NCI-H2196 treated with DMSO at 0.1 percent for 48 hours (cell line): Measurements from ENCODE around the gene LAD1.

Experiments
- DNase-seq: peaks from one replicate; lab custom pipeline; 2025; ENCODE audit not compliant: unreplicated experiment; lab: John Stamatoyannopoulos, UW

LAD1 gene

GRCh38 chr1:201365251-201365650 is 33.9 kb downstream of the LAD1 start:
- no peak for DNase-seq

- no peak for DNase-seq
Observed at GRCh38 chr1:201364808-201365105, 34.4 kb downstream of the LAD1 start.

DNA sequence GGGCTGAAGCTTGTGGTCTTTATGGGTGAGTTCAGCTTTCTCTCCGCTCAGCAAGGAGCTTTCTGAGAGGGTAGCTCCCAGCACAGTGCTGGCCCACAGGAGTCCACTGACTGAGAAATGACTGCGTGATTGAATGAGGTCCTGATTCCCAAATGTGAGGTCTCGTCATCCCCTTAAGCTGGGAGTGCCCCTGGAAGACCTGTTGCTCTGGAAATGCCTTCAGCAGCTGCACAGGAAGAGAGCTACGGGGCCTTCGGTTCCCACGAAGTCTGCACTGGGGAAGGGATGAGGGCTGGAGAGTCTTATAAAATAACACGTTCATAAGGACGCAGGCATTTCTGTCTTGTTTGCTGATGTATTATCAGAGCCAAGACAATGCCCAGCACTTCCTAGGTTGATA is 35.7 kb downstream of the LAD1 start:
- DNase-seq, result no peak

GRCh38 chr1:201362906-201363305 is 36.2 kb downstream of the LAD1 start:
- DNase-seq, result no peak

DNA sequence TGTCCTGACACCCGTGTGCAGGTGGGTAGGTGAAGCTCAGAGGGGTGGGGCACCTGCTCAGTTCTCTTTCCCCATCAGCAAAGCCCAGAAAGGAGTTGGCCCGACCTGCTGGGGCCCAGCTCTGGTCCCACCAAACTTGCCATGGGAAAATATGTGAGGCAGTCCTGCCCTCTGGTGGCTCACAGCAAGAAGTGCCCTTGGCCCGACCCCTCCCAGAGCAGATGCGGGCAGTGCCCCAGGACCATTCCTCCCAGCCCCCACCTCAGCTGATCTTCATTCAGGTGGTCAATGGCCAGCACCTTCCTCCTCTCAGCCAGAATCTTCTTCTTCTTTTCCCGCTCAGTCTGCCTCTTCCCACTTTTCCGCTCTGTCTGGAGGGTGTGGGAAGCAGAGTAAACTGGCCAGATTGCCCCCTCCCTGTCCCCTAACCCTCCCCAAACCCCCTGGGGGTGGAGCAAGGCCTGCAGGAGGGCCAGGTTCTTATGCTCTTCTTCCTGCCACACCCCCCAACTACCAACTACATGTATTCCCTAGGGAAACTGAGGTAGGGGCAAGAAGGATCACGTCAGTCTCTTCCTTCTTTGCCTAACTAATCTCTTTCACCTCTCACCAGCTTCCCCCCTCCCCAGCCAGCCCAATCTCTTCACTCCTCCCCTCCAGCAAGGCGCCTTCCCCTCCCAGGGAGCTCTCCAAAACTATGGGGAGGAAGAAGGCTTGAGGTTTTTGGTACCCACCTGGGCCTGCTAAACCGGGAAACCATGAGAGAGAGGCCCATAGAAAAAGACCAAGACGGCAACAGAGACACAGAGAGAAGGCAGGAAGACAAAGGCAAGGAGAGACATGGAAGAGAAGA is 37.2 kb downstream of the LAD1 start:
- peak; percentile 21 for DNase-seq

DNA sequence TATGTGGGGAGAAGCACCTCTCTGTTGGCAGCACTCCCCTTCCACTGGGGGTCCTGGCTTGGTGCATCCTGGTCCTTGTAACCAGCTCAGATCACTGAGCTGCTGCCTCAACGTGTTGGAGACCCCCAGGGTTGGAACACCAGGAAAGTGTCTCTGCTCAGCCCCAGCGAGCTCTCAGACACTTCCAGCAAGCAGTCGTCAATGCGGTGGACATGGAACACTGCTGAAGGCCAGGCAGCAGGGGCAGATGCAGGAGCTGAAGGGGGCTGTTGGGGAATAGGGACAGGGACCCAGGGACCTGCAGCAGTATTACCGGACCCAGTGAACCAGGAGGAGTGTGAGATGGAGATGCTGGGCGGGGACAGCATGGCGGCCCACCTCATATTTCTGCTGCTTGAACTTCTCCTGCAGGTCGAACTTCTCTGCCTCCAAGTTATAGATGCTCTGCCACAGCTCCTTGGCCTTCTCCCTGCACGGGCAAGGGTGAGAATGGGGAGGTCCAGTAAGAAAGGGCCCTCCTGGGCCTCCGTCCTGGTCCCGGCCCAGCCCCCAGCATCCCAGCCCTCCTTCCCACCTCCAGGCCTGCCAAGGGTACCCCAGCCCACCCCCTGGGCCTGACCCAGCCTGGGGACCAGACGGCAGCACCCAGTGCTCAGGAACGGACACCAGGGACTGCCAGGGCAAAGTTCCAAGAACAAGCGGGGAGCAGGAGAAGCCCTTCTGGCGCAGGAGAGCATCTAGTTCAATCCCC is 38.0 kb downstream of the LAD1 start:
- DNase-seq, result no peak

DNA sequence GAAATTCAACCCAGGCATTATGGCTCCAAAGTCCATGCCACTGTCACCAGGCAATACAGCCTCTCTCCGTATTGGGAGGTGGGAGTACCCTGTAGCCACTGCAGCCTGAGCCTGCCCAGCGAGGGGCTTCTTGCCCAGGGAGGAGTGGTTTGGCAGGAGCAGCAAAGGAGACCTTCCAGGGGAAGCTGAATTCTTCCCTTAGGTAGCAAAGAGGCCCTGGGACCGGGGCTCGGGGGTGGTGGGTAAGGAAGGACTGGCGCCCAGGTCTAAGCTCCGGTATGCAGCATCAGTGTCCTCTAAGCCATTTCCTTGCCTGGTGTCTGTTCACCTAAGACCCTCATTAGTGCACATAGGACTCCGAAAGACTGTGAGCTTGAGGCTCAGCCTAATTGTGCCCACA is 38.6 kb downstream of the LAD1 start:
- no peak for DNase-seq

DNA sequence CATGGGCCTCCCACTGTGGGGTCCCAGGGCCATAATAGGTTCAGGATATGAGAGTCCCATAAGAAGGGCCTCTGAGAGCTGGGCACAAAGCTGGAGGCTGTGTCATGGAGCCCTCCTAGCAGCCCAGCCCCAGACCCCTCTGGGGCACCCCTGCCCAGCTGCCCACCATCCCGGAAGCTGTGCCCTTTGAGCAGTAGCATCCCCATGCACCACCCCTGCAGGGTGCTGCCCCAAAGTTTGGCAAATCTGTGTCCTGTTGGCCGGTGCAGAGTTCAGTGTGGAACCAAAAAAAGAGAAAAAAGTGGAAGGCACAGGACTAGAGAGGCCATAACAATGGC is 39.3 kb downstream of the LAD1 start:
- DNase-seq, result no peak

- DNase-seq, result no peak
Observed at GRCh38 chr1:201359031-201359872, 39.9 kb downstream of the LAD1 start.

DNA sequence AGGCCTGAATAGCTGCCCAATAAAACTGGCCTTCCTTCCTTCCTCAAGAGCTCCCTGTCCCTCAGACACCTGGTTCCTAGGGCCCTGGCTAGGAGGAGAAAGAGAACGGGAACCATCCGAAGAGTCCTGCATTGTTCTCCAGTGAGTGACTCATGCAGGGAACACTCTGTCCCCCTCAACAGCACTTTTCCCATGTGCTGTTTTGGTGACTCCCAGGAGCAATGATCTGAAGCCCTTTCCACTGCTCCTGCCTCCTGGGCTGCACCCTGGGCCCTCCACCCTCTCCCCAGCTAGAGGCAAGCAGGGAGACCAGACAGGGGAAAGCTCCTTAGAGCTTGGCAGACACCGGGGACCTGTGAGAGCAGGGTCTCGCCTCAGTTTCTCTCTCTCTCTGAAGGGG is 40.5 kb downstream of the LAD1 start:
- DNase-seq, result no peak

- no peak for DNase-seq
Observed at GRCh38 chr1:201357636-201358348, 41.3 kb downstream of the LAD1 start.

DNA sequence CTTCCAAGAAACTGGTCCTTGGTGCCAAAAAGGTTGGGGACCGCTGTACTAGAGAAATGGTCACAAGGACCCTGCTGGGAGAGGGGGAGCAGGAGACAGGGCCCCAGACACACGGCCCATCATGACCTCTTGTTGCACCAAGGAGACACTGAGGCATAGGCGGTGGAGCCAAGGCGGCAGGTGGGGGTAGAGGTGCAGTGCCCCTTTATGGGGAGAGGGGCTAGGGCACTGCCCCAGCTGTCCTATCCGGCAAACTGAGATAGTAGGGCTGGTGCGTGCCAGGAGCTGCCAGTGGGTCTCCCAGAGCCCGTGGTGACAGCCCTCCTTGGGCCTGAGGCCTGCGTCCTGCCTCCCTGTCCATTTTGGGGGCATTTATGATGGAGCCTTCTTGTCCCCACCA is 41.9 kb downstream of the LAD1 start:
- no peak for DNase-seq

- DNase-seq, result no peak
Observed at GRCh38 chr1:201356701-201357100, 42.4 kb downstream of the LAD1 start.

DNA sequence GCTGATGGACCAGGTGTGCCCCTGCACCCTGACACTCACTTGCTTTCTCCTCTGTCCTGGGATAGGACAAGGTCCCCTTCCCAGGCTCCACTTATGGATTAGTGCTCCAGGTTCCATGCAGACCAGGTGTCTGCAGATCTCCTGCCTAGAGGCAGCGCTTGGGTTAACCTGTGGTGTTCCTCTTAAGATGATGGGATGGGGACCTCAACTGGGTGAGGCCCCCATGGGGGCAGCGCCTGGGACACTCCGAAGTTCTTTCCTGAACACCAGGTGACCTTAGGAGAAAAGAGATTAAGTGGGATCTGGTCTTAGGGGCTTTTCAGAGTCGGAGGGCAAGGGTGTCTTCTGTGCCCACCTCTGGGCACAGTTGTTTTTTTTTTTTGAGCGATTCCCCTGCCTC is 42.9 kb downstream of the LAD1 start:
- DNase-seq, result no peak

- DNase-seq, result no peak
Observed at GRCh38 chr1:201355471-201355870, 43.7 kb downstream of the LAD1 start.

DNA sequence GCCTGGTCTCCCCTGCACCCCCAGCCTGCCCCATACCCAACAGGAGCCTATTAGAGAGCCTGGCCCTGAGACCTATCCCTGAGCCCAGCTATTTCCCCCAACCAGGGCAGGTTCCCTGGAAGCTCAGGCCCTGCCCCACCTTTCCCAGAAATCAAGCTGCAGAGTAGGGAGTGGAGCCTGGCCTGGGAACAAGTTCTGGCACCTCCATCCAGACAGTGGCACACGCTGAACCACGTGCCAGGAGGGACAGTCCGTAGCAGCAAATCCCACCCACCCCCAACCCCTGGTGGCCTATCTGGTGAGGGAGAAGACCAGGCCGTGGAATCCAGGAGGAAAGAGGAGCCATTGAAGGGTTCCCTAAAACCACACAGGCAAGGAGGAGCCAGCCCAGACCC is 44.2 kb downstream of the LAD1 start:
- DNase-seq, result no peak

DNA sequence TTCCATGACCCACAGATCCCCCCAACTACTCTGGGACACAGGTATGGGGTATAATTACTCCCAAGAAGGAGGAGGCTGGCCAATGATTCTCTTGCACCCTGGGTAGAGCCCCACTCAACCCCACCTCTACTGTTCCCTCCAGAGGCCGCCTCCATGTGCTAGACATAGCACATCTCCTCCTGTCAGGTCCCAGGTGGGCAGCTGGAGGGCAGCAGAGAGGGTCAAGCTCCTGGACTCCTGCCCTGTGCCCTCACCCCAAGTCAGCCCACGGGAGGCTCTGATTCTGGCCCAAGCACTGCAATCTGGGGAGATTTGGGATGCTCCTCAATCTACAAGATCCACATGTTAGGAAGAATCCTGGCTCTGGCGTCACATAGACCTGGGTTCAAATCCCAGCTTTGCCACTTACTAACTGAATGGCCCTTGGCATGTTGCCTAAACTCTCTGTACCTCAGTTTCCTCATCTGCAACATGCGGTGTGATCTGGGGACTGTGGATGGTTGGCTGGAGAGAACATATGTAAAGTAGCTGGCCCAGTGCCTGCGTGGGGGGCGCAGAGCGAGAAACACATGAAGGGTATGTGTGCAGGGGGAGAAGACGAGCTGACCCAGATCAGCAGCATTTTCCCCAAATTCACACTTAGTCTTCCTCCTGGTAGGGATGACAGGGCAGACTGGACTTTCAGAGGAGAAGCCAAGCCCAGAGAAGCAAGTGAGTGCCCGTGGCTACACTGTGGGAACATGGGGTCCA is 44.8 kb downstream of the LAD1 start:
- DNase-seq, result no peak

DNA sequence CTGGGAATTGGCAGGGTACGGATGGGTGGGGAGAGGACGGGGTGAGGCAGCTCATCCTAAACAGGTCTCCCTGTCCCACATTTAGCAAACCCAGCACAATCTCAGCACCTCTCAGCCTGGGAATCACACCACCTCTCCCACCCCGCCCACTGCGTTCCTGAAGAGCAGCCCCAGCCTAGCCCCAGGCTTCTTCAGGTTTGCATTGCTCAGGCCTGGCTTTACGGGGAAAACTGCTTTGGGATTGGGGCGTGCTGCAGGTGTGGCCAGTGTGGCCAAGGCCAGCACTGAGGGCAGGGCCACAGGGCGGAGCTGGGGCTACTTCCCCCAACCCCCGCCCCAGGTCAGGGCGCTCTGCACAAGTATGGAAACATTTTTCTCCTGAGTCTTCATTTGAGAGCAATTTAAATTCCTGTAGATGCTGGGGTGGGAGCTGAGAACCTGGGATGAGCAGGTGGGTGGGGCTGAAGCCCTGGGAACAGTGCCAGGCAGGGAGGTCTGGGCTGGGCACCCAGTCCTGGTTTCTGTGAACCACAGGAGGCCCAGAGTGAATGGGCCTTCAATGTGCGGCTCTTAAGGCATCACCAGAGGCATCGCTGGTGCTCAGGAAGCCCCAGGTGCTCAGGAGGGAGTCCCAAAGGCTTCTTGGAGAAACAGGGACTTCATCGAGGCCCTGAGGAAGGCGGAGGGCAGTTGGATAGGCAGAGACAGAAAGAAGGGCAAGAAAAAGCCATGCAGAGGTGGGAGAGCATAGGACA is 45.8 kb downstream of the LAD1 start:
- DNase-seq, result no peak

DNA sequence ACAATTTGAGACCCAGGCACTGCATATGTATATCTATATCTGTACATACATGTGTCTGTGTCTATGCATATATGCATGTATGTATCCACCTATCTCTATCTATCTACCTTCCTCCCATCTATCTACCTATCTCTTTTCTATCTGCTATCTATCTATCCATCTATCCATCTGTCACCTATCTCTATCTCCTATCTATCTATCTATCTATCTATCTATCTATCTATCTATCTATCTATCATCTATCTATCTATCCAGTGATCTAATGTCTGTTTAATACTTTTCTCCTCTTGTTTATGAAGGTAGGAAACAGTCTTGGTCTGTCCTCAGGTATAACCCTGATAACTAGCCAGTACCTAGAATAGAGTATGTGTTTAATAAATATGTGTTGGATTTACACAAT is 47.5 kb downstream of the LAD1 start:
- no peak for DNase-seq

DNA sequence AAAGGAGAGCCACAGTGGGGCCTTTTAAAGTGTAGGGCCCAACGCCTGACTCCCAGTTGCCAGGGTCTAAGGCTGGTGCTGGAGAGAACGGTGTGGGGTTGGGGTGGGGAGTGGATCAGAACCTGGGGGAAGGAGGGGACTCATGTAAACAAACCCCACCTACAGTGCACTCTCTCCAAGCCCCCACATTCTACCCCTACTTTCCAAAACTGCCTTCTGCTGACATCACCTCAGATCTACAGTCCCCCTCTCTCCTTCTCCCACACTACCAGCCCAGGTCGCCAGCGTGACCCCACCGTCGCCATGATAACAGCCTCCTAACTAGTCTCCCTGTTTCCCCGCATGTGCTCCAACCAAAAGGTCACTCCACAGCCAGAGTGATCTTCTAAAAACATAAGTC is 48.2 kb downstream of the LAD1 start:
- no peak for DNase-seq
